HG02571 (cell line): ENCODE data around the gene AKAP12.
"Not testable (repeated sequence)": the region's sequence is repeated elsewhere in the genome, so short reads cannot be mapped to it uniquely, and the experiment has no call there.

Experiments
- ATAC-seq: cut with Tn5 transposase; IDR thresholded peaks from one replicate; pipeline ENCODE4 v1.9.1; 2021; ENCODE audit warnings: mild to moderate bottlenecking, moderate library complexity; ENCODE audit not compliant: unreplicated experiment

AKAP12 gene

DNA sequence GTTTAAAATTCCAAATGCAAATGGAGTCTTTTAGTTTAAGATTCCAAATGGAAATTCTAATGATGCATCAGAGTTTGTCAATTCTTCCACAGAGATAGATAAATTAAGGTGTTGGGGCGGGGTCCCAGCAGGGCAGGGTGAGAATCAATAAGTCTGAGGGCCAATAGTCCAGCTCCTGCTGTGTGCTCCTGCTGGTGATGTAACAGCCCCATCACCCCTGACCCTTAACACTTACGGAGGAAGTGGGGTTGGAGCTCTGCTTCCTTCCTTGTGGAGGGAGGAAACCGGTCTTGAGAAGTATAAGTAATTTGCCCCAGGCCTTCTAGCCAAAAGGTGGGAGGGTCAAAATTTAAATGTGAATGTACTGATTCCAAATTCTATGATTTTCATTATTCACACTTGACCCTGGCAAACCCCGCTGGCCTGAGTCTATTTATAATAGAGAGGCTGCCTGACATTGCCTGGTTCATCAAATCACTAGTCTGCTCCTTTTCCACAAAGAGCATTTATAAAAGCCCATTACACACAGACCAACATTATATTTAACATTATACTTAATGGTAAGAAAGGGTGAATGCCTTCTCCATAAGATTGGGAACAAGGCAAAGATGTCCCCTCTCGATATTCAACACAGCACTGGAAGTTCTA is 134.4 kb downstream of the AKAP12 start:
- ATAC-seq: no peak

DNA sequence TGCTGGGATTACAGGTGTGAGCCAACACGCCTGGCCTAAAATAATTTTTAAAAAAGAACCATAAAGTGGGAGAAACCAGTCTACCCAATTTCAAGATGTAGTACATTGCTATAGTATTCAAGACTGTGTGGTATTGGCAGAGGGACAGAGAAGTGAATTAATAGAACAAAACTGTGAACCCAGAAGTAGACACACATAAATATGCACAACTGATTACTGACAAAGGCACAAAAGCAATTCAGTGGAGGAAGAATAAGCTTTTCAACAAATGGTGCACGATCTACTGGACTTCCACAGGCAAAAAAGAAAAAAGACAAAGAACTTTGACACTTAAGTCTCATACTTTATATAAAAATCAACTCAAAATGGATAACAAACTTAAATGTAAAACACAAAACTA is 136.1 kb downstream of the AKAP12 start:
- ATAC-seq: no peak

DNA sequence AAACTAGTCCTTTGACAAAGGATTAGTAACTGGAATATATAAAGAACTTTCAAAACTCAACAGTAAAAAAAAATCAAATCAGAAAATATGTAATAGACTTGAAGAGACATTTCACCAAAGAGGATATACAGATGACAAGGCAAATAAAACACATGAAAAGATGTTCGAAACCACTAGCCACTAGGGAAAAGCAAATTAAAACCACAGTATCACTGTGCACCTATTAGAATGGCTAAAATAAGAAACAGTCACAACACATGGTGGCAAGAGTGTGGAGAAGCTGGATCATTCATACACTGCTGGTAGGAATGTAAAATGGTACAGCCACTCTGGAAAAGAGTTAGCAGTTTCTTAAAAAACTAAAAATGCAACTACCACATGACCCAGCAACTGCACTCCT is 136.7 kb downstream of the AKAP12 start:
- ATAC-seq: no peak

DNA sequence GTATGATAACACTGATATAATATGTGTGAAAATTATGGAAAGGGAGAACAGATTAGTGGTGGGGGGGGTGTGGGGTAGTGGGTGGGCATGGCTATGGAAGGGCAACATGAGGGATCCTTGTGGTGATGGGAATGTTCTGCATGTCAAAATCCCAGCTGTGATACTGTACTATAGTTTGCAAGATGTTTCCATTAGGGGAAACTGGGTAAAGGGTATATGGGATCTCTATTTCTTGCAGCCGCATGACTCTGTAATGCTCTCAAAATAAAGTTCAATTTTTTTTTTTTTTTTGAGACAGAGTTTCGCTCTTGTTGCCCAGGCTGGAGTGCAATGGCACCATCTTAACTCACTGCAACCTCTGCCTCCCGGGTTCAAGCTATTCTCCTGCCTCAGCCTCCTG is 137.3 kb downstream of the AKAP12 start:
- ATAC-seq: no peak

DNA sequence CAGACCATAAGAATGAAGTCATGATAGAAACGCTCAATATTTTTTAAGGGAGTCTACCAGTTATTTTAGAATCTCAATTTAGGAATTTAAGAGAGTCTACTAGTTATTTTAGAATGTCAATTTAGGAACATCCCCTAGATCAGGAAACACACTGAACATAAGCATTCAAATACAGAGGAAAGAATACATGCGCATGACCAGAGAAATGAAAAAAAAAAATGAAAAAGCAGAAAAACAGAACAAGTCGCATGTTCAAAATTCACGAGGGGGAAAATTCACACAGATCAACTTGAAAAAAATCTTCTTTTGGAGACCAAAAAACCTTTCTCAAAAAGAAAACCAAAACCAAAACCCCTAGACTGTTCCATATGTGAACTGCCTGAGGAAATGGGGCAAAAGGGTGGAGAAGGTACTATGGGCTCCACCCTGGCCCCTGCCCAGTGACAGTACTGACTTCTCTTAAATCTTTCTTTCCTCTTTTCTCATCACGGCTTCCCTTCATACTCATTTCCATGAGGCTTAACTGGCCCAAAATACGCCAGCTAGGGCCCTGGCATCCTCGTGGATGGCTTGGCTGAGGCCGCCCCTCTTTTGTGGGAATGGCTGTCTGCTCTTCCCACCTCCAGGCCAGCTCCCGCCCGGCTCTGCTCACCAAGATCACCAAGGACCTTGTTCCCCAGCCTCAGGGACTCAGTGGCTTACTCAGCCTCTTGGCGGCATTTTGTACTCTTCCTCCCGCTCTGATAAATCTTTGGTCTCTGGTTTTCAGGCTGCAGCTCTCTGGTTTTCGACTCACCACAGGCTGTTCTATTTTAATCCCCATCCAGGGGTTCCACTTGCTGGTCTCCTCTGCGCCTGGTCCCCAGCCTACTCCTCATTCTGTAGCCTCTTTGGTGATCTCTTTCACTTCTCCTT is 140.4 kb downstream of the AKAP12 start:
- ATAC-seq: peak; percentile 60

DNA sequence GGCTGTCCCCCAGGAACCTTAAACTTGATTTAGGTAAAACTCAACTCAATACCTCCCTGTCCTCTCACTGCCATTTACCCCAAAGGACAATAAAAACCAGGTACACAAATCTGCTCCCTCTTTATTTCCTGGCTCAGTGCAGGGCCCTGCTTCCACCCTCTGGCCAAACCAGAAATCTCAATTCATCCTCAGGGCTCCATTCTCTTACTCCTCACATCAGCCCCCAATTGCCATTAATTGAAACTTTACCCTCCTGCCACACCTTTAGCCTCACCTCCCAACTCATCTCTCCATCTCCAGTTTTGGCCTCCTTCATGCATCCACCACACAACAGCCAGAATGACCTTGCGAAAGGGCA is 141.1 kb downstream of the AKAP12 start:
- no peak for ATAC-seq

DNA sequence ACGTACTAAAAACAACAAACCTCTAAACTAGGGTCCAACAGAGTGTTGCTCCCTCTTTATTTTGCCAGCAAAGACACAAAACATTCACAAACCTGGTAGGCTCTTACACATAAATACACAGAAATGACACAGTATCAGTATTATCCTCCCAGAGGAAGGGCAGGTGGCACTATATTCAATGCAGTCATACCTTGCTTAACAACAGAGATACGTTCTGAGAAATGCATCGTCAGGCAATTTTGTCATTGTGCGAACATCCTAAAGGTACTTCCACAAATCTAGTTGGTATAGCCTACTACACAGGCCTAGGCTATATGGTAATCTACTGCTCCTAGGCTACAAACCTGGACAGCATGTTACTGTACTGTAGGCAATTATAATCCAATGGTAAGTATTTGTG is 142.0 kb downstream of the AKAP12 start:
- ATAC-seq: no peak

DNA sequence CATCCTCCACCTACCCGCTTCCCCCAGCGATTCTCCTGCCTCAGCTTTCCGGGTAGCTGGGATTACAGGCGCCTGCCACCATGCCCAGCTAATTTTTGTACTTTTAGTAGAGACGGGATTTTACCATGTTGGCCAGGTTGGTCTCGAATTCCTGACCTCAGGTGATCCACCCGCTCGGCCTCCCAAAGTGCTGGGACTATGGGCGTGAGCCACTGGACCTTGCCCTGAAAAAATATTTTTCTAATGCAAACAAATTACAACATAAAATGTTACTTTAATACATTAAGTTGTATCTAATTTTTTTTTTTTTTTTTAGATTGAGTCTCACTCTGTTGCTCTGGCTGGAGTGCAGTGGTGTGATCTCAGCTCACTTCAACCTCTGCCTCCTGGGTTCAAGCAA is 142.9 kb downstream of the AKAP12 start:
- not testable (repeated sequence) for ATAC-seq

DNA sequence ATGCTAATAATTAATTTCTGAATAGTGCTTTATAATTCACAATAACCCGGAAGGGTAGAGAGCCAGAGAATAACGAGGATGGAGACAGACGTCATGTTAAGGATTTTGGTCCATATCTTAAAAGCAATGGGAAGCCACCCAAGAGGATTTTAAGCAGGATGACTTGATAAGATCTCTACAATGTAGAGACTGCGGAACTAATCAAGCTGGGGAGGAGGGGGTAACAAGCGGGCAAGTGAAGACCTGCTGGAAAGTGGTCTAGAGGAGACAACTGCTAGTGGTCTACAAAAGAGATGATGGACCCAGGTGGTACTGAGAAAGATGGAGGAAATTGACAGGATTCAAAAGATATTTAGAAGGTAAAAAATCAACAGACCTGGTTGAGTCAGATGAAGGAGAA is 144.4 kb downstream of the AKAP12 start:
- no peak for ATAC-seq

DNA sequence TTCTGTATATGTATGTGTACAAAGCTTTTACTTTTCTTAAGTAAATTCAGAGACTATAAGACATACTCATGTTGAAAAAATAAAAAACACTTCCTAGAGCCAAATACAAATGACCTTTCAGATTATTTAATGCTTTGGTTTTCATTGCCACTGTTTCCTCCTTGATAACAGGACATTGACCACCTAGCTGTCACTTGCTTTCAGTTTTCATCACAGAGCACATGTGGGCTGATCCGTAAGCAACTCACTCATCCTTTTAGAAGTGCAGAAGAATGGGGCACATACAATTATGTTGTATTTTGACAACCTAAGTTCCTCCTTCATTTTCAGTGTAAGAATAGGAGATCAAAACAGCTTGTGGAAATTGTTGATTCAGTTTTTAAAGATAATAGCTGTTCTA is 145.4 kb downstream of the AKAP12 start:
- no peak for ATAC-seq

DNA sequence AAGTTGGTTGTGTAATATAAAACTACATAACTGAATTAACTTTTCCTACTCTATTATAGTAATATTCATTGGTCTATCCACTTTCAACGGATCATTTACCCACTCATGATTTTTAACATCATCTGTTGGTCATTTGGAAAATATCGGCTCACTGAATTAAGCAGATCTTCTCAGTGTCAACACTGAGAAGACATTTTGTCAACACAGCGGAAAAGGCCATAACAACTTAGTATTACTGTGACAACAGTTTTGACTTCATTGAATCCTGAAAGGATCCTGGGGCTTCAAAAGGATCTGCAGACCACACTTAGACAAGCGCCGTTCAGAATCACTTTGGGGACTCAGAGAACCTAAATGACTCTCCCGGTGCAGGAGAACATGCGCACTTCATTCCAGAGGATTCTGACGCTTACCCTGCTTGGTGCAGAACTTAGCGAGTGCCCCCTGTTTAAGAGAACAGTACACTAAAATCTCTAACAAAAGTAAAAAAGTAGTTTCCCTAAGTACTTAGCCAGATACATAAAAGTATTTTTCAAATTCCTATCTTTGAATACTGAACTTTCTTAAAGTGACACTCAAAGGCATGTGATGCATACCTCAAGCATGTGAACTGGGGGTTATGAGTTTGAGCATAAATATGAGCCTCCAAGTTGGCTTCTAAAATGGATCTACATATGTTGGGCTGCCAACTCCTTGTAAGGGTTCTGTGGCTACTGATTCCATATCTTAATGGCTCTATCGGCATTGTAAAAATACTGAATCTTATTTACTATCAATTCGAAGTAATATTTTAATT is 147.6 kb downstream of the AKAP12 start:
- ATAC-seq: no peak

DNA sequence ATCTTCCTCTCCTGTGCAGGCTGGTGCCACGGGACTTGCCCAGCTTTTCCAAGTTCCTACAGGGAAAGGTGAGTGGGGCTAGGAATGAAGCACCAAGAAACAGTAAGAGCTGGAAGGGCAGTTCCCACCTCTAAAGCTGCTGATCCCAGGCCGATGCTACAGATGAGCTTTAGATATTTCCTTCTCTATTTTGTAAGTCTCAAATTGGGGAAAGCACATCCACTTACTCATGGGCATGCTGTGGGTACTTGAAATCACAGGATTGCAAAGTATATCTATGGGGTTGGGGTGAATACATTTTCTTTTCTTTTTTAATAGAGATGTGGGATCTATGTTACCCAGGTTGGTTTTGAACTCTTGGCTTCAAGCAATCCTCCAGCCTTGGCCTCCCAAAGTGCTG is 148.5 kb downstream of the AKAP12 start:
- no peak for ATAC-seq

DNA sequence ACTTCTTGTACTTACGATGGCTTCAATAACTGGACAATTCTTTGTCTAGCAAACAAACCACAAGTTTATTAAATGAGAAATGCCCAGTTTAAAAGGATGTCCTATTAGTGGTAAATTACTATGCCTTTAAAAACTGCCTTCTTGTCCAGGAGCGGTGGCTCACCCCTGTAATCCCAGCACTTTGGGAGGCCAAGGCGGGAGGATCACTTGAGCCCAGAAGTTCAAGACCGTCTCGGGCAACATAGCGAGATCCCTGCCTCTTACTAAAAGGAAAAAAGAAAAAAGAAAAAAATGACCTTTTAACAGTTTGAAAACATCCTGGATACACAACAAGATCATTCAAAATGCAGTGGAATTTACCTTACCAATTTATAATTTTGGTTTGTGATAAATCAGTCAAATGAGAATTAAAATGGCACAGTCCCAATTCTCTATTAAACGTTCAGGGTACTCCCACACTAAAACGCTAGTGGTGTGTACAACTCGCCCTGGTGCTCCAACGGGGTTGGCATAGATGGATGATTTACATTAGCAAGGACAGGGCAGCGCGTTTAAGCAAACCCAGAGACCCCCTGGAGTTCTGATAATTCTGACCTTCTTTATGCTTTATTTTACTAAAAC is 149.3 kb downstream of the AKAP12 start:
- no peak for ATAC-seq

DNA sequence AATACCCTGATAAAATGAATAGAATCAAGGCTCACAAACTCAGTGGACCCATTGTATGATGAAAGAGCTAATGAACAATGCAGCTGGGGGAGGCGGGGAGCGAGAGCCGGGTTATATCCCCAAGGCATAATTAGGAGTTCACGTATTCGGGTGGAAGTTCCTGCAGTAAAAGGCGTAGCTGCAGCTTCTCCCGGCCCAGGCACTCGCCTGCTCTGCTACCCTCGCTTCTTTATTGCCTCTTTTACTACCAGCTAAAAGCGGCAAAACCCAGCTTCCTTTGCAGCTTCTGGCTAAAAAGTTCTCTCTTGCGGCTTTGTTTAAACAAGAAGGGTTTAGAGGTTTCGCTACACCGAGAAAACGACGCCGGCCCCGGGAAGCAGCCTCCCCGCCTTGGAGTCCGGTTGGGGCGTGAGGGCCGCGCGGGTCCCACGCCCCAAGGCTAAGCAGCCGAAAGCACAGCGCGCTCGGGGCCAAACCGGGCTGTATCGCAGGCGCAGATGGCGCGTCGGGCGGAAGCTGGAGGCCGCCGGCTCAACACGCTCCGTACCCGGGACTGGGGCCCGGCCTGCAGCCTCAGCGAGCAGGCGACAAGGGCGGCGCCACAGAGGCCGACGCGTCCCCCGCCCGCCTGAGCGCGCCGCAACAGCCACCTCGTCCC is 150.0 kb downstream of the AKAP12 start:
- peak; percentile 58 for ATAC-seq

DNA sequence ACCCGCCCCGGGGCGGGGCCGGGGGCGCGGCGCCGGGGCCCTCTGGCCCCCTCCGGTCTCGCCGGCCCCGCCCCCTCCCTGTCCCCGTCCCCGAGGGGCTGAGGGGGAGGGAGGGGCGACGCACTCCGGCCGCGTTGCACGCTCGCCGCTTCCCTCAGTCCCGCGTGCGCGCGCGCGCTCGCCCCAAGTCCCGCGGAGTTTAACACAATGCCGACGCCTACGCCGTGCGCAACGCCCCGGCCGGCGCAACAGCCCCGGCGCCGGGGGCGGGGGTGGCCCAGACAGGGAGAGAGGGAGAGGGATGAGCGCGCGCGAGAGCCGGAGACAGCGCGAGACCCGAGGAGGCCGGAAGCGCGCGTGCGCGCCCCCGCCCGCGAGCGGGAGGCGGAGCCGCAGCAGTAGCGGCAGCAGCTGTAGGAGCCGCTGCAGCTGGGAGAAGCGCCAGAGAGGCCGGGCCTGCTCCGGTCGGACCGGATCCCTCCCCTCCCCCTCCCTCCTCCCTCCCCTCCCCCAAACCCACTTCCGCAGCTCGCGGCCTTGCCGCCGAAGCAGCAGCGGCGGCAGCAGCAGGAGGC is 150.6 kb downstream of the AKAP12 start:
- peak; percentile 73 for ATAC-seq

DNA sequence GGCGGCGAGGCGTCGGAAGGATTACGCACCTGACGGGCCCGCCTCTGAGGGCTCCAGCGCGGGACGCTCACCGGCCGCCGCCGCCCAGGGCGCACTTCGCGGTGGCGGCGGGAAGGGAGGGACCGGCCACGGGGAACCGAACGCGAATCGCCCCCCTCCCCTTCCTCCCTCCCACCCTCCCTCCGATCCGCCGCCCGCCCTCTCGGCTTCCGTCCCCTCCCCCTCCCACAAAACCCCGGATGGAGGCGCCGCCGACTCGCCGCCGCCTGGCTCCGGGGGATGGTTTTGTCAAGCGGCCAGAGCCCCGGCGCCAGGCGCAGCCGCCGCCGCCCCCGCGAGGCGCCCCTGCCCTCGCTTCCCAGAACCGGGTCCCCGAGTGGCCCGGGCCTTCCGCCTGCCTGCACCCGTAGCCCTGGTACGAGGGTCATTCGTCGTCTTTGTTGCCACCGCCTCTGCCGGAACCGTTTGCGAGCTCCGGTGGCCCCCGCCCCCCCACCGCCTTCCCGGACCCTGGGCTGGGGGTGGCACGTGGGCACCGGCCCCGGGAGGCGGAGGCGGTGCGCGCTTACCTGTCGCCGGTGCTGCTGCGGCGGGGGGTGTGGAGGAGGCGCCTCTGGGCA is 151.2 kb downstream of the AKAP12 start:
- peak; percentile 12 for ATAC-seq

DNA sequence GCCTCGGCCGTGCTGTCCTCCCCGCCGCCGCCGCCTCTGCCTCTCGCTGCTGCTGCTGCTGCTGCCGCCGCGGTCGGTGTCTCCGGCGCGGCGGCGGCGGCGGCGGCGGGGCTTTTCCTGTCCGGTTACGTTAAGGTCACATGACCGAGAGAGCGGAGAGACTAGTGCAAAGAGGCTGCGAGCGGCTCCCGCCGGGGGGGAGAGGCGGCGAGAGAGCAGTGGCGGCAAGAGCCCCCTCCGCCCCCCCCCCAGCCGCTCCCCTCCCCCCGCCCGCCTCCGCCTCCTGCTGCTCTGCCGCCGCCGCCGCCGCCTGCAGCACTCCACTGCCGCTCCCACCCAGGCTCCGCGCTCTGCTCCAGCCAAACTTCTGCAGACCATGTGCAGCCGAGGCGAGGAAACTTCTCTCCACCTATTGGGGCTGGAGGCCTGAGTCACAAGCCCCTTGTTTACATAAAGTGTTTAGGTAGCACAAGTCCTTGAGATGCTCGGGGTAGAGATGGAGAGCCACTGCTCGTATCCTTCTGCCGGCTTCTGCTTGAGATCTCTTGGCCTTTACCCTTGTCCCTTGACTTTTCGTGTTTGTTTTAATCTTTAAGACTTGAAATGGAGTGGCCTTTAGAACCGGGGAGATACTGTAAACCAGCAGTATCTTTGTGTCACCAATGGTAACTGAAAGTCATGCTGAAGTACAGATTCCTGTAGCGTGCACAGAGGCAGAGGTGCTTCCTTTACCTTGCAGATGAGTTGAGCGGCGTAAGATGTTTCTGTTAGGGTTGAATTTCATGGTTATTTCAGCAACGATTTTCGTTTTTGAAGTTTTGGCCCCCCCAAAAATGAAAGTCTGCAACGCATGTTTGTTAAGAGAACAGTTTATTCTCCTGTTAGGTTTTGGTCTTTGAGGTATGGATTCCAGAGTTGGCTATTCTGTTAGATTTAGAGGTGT is 152.0 kb downstream of the AKAP12 start, which contains the start of gene ZBTB2:
Gene ZBTB2, minus strand, starts transcription at position 89 of the 943 bp plus-strand sequence. CDS start 17,922 bp downstream, outside the sequence.
- peak; percentile 6 for ATAC-seq

DNA sequence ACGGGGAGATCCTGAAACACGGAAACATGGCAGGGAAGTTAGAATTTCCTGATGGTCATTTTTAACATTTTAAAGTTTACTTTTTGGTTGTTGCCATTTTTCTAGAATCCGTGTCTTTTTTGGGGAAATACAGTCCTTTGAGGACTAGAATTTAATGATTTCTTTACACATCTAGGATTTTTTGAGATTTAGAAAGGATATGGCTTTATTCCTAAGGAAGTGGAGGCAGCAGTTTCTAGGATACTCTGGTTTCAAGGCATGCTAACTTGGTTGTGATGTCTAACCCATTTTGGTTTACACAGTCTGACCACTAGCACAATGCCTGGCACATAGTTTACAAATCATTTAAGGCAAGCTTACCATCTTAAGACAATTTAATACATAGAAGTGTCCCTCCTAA is 152.7 kb downstream of the AKAP12 start:
- no peak for ATAC-seq

DNA sequence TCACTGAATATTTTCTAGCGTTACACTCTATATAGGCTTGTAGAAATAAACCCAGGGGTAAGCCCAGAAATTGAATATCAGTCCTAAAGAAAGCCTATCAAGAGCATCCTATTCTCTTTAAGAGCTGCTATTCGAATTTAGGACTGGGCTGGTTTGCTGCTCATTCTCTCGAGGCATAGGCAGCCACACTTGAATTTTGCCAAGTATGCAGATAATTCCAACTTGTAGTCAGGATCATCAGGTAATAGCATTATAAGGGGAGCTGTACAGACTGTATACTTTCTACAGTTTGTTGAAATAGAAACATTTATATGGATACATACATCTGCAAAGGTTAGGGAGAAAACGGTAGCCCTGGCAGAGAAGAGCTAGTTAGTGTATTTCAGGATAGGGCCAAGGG is 153.6 kb downstream of the AKAP12 start:
- ATAC-seq: no peak
